ENCODE results near the gene TCF23.

TCF23 gene

DNA sequence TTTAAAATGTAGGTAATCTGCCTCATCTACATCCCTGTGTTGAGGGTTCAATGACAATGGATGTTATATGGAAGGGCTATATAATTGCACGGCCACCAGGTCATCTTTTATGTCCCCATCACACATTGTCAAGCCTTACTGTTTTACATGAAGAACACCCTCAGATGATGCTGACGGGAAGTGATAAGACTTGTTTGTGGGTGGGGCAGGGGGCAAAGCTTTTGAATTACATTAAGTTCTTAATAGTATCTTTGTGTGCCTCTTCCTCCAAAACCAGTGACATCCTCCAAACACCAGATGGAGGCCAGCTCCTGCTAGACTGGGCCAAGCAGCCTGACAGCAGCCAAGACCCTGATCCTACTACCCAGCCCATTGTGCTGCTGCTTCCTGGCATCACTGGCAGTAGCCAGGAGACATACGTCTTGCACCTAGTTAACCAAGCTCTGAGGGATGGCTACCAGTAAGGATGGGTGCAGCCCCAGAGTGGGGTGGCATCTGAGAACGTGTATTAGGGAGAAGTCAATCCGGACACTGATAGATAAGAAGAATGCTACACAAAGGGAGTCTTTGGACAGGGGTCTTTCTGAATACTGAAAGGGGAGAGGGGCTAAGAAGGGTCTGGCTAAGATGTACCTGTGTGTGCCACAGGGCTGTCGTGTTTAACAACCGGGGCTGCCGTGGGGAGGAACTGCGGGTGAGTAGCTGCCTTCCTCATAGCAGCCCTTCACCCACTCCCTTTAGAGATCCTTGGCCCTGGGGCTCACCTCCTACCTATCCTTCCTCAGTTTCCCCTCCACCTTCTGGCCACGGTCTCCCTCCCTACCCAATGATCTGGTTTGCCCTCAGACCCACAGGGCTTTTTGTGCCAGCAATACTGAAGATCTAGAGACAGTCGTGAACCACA is 19.9 kb upstream of the TCF23 start:
- DNase-seq: no peak

DNA sequence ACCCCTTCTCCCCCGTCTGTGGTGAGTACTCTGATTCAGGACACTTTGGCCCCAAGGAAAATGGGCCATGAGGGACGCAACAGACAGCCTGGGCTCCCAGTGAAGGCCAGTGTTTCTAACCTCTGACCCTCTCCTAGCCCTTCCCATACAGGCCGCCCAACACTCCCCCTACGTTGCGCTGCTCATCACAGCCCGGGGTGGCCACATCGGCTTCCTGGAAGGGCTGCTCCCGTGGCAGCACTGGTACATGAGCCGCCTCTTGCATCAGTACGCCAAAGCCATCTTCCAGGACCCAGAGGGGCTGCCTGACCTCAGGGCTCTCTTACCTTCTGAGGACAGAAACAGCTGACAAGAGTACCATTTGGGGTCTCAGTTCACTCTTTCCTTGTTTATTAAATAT is 18.4 kb upstream of the TCF23 start:
- DNase-seq: no peak

DNA sequence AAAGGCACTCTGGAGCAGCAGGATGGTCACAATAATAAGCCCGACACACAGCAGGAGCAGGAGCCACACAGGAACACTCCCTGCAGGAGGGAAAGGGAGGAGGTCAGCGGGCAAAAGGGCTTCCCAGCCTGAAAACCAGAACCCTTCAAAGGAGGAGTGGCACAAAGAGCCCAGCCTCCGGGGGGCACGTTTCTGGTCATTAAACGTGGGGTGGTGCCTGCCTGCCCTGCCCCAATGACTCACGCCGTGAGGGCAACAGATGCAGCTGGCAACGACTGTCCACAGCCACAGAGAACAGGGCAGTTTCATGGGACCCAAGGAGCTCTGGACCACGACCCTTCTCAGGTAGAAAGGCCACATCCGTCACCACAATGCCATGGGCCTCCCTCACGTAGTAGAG is 17.4 kb upstream of the TCF23 start:
- DNase-seq: no peak

DNA sequence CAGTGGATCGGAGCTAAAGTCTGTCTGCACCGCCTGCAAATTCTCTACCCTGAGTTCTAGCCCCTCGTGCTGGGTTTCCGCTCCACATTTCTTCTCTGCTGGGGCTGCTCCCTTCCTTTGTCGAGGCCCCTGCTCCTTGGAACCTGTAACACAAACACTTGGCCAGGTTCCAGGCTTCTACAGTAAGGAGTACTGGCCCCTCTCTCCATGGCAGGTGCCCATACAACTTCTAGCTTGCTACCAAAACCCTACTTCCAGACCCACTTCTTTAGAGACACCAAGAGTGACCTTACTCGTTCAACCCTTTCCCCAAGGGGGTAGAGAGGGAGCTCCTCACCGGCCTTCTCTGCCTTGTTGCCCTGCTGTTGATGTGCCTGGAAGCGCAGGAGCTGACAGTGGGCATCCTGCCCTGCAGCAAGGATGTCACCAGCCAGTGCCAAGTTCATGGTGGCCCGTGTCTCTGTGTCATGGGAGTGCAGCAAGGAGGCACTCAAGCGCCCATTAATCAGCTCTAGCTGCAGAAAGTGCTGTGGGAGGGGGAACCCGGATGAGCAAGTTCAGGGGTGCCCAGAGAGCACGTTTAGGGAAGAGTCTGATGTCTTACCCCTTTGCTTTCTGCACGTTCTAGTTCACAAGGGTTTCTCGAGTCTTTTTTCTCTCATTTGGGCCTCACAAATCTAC is 15.5 kb upstream of the TCF23 start:
- peak in 2 of 6 experiments; percentile 29 to 31 for DNase-seq

DNA sequence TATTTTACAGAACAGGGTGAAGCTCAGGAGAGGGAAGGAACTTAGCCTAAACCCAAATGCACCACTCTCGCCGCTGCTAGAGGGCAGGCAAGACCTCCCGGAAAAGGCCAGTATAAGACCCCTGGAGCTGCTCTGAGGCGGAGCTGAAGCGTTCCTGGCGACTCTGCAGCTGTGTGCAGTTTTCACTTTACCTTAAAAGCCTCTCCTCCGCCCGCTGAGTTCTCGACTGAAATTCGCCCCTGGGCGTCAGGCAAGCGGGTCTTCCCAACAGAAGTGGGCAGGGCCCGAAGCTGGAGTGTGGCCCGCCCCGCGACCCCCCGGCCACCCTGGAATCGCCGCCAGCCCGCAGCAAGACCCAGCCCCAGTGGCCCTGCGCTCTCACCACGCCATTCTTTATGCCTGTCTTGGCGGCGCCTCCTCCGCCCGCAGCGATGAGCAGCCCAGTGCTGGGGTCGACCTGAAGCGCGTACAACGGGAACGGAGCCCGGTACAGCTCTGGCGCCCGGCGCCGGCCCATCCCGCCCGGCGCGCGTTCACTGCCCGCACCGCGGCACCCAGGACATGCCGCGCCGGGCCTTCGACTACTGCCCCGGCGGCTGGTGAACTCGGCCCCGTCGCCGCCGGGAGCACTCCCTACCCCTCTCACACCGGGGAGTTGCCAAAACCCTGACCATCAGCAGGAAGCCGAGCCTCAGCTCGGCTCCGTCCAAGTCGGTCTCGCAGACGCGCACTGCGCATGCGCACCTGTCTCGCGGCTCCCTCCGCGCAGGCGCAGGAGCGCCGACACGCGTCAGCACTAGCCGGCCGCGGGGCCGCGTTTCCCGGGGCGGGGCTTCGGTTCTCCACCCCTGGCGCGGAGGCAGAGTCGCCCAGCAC is 14.7 kb upstream of the TCF23 start, which contains the start of gene PREB:
TSS of gene PREB (minus strand) at position 732 of the 876 bp plus-strand sequence. CDS start at position 517, 215 bp downstream.
- peak; percentile 92 to 98 (median 96) for DNase-seq

DNA sequence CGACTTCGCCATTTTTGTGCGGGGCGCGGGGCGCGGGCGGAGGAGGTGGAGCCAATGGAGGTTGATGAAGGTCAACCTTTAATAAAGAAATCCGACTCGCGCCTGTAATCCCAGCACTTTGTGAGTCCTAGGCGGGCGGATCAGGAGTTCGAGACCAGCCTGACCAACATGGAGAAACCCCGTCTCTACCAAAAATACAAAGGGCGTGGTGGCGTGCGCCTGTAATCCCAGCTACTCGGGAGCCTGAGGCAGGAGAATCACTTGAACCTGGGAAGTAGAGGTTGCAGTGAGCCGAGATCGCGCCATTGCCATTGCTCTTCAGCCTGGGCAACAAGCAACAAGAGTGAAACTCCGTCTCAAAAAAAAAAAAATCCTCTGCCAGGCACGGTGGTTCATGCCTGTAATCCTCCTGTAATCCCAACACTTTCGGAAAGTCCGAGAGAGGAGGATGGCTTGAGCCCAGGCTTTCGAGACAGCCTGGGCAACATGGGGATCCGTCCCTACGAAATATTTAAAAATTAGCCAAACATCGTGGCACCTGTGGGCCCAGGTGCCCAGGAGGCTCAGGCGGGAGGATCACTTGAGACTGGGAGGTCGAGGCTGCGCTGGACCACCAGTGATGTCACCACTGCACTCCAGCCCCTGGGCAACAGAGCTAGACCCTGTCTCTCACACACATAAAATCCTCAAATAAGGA is 13.9 kb upstream of the TCF23 start:
- DNase-seq: no peak

DNA sequence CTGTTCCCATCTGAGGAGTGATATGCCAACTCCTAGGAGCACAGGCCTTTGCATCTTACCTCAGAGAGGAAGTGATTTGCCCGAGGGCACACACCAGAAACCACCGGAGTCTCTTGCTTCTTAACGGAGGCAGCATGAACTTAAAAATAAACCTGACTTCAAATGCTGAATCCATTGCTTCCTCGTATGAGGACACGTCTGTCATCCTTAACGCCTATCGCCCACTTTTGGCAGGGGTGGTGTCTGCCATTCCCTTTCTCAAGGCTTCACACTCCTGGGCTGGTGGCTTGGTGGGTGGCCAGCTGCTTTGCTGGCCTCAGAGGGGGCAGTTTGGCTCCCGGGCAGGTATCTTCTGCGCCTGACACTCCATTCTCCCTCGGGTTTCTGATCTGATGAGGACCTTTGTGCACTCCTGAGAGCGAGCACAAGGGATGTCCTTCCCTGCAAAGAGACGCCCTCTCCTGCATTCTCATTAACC is 13.3 kb upstream of the TCF23 start:
- no peak for DNase-seq

DNA sequence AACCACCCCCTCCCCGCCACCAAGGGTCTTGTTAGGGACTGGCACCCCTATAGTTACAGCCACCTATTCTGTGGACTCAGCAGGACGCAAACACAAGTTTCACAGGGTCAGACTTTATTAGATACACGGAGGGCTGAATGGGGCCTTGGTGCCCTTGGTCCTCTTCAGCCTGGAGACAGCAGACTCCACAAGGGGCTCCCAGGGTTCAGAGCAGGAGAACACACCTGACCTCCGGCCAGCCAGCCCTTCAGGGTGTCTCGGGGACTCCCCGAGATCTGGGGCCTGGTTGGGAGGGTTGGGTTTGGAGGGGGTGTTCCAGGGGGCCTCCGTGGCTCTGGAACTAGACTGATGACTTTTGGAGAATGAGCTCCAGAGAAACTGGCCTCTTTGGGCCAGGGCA is 12.1 kb upstream of the TCF23 start:
- no peak for DNase-seq

DNA sequence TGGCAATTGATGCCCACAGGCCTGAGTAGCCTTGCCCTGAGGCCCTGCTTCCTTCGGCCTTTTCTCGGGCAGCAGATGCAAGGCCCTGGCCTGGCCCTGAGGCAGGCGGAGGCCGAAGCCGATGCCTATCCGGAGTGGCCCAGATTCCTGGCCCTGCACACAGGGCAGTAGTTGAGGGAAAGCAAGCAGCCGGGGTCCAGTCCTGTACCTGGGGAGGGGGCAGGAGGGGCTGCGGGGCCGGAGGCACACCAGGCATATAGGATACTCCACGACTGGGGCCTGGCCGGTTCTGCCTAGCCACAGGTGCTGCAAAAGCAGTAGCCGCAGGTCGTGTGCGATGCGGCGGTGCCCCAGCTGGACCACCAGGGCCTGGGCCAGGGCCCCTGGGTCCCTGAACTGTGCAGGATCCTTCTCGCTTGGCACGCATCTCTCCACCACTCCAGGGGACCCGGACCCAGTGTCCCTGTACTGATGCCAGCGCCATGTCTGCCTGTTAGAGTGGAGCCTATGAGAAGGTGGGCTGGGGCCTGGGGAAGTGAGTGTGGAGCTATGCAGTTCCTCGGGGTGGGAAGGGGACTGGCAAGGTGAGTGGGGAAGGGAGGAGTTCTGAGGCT is 11.4 kb upstream of the TCF23 start:
- no peak for DNase-seq

DNA sequence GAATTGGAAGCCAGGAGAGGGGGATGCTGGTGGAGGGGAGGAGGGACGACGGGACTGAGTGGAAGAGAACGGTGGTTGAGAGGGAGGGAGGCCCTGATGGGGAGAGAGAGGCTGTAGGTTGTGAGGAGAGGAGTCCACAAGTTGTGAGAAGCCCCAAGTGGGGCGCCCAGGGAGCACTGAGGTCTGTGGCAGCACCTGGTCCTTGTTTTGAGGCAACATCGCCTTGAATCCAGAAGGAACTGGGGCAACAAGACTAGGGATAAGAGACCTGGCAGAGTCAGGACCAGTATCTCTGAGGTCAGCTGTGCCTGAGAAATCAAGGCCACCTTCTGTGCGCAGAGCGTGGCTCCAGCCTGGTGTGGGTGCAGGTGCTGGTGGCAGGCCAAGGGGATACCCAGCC is 10.7 kb upstream of the TCF23 start:
- DNase-seq: no peak

DNA sequence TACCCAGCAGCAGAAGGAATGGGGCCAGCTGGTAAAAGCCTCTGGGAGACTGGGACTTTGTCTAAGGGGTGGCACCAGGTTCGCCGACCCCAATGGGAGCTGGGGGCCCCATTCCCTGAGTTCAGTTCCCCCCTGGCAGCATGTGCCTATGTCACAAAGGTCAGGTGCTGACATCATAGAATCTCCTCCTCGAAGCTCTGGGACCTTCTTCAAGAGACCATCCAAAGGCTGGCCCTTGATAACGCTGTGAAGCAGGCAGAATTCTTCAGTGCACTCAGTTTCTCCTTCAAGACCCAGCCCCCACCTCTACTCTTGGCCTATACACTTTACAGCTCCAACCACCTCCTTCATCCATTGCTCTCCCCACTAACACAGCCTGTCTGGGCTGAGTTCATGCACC is 9.5 kb upstream of the TCF23 start, which contains the start of gene PRR30:
TSS of gene PRR30 (minus strand) at position 101 of the 400 bp plus-strand sequence. CDS start 1,081 bp downstream, outside the sequence.
- no peak for DNase-seq

DNA sequence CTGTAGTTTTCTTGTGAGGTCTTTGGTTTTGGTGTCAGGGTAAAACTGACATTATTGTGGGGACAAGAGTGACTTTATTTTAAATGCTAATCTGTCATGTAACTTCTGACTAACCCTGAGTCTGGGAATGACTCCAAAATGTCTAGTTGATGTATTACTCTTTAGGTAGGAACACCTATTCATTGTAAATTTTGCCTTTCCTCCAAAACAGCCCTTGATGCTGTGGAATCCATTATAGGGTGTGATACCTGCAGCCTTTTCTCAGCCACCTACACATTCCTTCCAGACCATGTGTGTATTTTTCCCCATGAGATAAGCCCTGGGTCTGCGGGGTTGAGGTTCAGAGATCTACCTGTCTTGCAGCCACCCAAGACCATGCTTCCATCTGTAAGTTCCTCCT is 5.5 kb upstream of the TCF23 start:
- no peak for DNase-seq

DNA sequence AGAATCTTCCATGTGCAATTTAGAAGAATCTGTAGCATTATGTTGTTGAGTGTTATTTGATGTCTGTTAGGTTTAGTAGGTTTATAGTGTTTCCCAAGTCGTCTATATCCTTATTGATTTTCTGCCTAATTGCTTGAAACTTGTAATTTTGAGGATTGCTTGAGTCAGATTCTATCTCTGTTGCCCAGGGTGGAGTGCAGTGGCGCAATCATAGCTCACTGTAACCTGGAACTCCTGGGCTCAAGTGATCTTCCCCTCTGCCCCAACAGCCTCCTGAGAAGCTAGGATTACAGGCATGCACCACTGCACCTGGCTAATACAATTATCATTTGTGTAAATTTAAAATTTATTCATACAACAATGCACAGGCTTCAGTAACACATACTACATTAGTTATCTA is 3.1 kb upstream of the TCF23 start:
- DNase-seq: no peak

DNA sequence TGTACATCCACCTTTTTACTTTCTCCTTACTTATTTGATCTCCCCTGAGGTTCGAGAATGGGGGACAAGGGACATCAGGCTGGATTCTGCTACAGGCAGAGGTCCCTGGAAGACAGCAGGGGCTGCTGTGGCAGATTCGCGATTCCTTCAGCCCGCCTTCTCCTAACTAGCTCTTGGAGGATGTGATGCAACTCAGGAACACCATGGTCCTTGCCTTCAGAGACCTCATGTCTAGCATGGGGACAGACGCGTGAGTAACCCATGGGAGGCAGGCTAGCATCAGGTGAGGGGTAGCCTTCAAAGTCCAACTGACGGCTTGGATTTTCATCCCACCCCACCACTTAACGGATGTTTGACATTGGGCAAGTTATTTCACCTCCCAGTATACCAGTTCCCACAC is 869 bp upstream of the TCF23 start:
- DNase-seq: no peak

DNA sequence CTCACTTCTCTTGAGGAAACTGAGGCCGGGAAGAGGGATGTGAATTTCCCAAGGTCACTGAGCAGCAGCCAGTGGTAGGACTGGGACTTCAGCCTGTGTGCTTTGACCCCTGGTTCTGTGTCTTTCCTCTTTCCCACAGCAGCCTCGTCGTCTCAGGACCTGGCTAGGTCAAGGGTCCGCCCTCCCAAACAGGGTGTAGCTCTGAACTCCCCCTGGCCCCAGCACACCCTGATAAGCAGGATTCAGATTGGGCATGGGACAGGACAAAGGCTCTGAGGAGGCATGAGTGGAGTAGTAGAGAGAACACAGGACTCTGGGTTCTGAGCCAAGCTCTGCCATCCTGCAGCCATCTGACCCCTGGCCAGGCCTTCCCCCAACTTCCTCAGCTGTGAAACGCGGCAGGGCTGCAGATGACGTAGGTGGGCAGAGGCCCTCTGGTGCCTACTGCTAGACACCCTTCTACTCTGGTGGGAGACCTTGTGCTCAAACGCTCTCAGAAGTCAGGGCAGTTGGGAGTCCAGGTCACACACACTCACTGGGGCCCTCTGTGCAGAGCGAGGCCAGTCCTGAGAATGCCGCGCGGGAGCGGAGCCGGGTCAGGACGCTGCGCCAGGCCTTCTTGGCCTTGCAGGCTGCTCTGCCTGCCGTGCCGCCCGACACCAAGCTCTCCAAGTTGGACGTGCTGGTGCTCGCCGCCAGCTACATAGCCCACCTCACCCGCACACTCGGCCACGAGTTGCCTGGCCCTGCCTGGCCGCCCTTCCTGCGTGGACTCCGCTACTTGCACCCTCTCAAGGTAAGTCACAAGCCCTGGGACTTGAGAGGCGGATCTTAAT is 984 bp downstream of the TCF23 start:
- no peak for DNase-seq

DNA sequence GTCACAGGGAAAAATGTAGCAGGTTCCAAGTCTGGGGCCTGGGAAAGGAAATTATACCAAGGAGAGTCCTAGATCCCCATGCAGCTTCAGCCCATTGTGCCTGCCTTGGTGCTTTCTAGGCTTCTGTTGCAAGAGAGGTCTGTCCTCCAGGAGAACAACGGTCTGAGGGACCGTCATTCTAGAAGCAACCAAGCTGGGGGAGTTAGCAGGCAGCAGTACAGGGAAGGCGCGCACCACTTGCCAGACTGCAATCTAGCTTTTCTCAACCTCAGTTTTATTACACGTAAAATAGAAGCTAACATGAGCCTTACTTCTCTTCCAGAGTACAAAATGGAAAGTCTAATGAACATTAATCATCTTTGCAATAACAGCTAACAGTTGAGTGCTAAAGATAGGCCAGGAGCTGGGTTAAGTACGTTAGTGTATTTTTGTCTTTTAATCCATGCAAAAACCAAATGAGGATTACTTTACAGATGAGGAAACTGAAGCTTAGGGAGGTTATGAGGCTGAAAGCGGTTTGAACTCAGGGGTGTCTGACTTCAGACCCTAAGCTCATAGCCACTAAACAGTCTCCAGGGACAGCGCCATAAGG is 1.9 kb downstream of the TCF23 start:
- no peak for DNase-seq

DNA sequence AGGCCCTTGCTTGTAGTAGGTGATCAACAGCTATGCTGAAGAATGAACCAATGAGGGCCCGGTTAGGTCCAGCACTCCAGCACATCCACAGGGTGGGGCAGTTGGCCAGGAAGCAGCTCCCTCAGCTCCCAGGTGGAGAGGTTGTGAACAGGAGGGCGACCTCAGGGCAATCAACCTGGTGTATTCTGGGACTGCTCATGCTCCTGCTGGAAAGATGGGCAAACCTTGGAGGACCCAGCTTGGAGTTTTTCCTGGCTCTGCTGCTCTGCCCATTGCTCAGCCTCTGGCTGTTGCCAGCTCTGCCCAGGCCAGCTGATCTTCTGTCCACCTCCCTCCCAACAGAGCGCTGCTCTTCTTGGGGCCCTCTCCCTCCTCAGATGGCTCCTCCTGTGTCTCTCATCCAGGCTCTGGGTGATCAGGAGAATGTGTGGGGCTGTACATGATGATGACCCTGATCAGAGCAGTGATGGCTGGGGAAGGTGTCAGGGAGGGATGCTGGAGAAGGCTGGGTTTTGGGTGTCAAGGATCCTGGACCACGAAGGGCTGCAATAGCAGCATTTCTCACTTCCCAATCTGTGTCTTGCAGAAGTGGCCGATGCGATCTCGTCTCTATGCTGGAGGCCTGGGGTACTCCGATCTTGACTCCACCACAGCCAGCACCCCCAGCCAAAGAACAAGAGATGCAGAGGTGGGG is 3.4 kb downstream of the TCF23 start:
- no peak for DNase-seq

DNA sequence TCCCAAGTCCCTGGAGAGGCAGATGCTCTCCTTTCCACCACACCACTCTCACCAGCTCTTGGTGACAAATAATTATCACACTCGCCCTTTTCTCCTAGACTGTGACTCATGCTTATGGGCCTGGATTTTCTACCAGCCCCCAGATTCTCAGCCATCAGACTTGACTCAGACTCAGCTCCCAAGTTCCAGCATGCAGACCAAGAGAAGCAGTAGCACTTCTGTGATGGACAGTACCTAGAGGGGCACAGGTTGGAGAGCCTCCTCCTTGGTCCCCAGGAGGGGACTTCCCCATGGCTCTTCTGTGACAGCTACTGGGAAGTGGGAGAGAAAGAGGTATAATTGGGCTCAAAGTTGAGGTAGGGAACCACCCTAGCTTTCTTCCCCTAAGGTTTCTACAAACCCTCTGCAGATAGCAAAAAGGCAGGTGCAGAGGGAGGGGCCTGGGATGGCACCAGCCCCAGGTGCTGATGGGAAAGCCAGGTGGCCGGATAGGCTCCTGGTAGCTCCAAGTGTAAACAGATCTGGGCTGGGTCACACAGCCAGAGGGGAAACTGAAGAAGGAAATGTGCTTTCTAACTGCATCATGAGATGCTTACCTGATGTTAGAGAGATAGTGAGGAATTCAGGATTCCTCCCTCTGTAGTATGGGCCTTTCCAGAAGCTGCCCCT is 4.1 kb downstream of the TCF23 start:
- DNase-seq: no peak

DNA sequence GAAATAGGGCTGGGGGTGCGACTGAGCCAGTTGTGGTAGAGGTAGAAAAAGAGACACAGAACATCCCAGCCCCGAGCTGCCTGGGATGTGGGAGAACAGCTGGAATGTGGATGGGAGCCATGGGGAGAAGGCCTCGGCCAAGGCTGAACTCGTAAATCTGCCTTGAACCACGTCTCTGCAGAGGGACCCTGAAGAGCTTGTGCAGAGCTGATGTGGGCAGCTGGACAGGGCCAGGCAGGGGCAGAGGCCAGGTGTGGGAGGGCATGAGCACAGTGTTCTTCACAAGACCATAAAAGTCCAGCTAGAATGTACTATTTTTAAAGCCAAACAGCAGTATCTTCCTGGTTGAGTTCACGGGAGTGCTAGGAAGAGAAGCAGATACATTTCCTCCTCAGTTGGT is 5.7 kb downstream of the TCF23 start:
- no peak for DNase-seq

All from stimulated activated naive CD4-positive, alpha-beta T cell (primary cell).